ENCODE measurements around the gene ZNF367. TPM values are rescaled to one million over a fixed set of nuclear protein-coding genes. Genes with fewer than 3 reads are reported as not detected.

The ZNF367 gene
- total RNA-seq, 4 donors from 2014 or later, result 2.2 to 7.1 (median 4.6) TPM

GRCh38 chr9:96453625-96454024 is 35.5 kb upstream of the ZNF367 start:
- H3K27me3 ChIP-seq, result peaks cover 0 to 5% (median 0%) of the 10 kb centered on the region in 4 donors
- 32 to 48% methylated on average over 2 of the region's 2 CpGs for WGBS, 2 donors
- H3K9me3 ChIP-seq, result no peaks in the 10 kb centered on the region
- no peak overlapping the region for H3K4me3 ChIP-seq
- TF ChIP-seq, protein P1, sequence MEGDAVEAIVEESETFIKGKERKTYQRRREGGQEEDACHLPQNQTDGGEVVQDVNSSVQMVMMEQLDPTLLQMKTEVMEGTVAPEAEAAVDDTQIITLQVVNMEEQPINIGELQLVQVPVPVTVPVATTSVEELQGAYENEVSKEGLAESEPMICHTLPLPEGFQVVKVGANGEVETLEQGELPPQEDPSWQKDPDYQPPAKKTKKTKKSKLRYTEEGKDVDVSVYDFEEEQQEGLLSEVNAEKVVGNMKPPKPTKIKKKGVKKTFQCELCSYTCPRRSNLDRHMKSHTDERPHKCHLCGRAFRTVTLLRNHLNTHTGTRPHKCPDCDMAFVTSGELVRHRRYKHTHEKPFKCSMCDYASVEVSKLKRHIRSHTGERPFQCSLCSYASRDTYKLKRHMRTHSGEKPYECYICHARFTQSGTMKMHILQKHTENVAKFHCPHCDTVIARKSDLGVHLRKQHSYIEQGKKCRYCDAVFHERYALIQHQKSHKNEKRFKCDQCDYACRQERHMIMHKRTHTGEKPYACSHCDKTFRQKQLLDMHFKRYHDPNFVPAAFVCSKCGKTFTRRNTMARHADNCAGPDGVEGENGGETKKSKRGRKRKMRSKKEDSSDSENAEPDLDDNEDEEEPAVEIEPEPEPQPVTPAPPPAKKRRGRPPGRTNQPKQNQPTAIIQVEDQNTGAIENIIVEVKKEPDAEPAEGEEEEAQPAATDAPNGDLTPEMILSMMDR (IDR thresholded peaks at IDR 0.05), result peak in 4 of 6 experiments; percentile 37 to 60 (median 52)
- TF ChIP-seq POLR2A (IDR thresholded peaks at IDR 0.05), result no peak
- peaks cover 4 to 30% (median 14%) of the 10 kb centered on the region in 3 donors for H3K4me1 ChIP-seq
- no peak for DNase-seq
- intact Hi-C loops (cut with DNase I), result loop anchor here (10.0 kb wide), 1 partner anchor 121 kb away; no protein-coding TSS in a partner anchor
- H3K27ac ChIP-seq, result no peak overlapping the region
- H3K36me3 ChIP-seq, result peaks cover 0 to 4% (median 0%) of the 10 kb centered on the region in 3 donors

DNA sequence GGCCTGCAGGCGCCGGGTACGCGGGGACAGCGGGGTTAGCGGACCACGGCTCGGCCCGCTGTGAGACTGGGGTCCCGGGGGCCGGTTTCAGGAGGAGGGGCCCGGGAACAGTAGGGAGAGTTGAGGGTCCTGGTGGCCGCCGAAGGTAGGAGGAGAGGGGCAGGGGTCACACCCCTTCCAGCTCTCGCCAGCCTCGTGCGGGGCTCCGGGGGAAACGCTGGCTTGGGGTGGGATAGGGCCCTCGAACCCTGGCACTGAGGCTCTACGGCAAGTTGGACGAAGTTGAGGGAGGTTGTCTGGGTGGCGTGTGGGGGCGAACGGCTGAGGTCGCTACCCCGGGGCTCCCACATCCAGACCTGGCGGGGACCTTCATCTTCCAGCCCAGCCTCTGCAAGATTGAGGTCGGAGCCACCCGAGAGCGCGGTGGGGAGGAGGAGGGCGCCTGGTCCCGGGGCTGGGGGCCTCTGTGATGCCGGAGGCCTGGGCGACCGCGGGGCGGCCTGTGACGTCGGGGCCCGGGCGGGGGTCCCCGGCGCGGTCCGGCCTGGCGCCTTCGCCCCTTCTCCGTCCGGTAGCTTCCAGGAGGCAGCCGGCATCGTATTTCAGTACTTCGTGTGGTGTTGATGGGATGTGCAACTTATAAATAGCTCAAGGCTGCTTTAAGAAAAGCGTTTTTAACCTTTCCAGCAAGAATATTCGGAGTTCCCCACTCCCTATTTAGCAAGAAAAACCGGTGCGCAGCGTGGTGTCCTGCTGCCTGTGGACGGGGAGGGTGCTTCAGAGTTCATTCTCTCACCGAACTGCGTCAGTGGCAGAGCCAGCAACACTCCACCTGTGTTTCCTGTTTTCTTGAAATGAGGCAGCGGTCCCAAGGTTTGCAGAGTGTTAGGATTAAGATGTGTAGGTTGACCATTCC is 32.7 kb upstream of the ZNF367 start:
- Histone ChIP-seq H3K4me3 (peak overlapping the region; percentile 68 to 94 (median 72)), H3K27ac (peak overlapping the region; percentile 84 to 95 (median 90)), H3K27me3 (peaks cover 0 to 7% (median 0%) of the 10 kb centered on the region in 4 donors), H3K36me3 (no peaks in the 10 kb centered on the region), H3K9me3 (no peaks in the 10 kb centered on the region), H3K4me1 (peaks cover 4 to 30% (median 14%) of the 10 kb centered on the region in 3 donors)
- WGBS, 2 donors, result 1 to 3% methylated on average over 13 to 29 of the region's 63 CpGs
- TF ChIP-seq, protein P1 (IDR thresholded peaks at IDR 0.05), result no peak
- TF ChIP-seq POLR2A (IDR thresholded peaks at IDR 0.05), result peak in 1 of 4 donors; percentile 27
- DNase-seq, result no peak
- intact Hi-C loops (cut with DNase I), result loop anchor here (10.0 kb wide), 1 partner anchor 124 kb away; no protein-coding TSS in a partner anchor

- H3K9me3 ChIP-seq, result no peaks in the 10 kb centered on the region
- TF ChIP-seq, protein P1 (IDR thresholded peaks at IDR 0.05), result peak in 4 of 6 experiments; percentile 18 to 25 (median 20)
- TF ChIP-seq POLR2A (IDR thresholded peaks at IDR 0.05), result peak in 3 of 4 donors; percentile 86 to 95 (median 91)
- H3K27ac ChIP-seq, result peak within 1 kb of the TSS; percentile 84 to 95 (median 90)
- DNase-seq, result peak; percentile 64
- H3K36me3 ChIP-seq, result no peaks in the 10 kb centered on the region
- H3K4me1 ChIP-seq, result peaks cover 4 to 30% (median 14%) of the 10 kb centered on the region in 3 donors
- peak within 1 kb of the TSS; percentile 68 to 94 (median 72) for H3K4me3 ChIP-seq
- intact Hi-C loops (cut with DNase I), result loop anchor here (10.0 kb wide), 1 partner anchor 125 kb away; no protein-coding TSS in a partner anchor
- 0% methylated on average over 9 of the region's 108 CpGs; no CpG with 5 or more reads in 1 of the 2 donors for WGBS, 2 donors
- H3K27me3 ChIP-seq, result peaks cover 0 to 7% (median 0%) of the 10 kb centered on the region in 4 donors
These were observed 31.9 kb upstream of the ZNF367 start, which contains the start of gene HABP4 for GRCh38 chr9:96449845-96450612. Gene HABP4, plus strand, starts transcription at chr9:96450169. Its CDS starts 111 bp downstream, at chr9:96450280.

- peaks cover 0 to 7% (median 0%) of the 10 kb centered on the region in 4 donors for H3K27me3 ChIP-seq
- no peak for TF ChIP-seq POLR2A (IDR thresholded peaks at IDR 0.05)
- TF ChIP-seq, protein P1 (IDR thresholded peaks at IDR 0.05), result no peak
- H3K4me1 ChIP-seq, result peaks cover 4 to 30% (median 14%) of the 10 kb centered on the region in 3 donors
- peak overlapping the region; percentile 72 to 95 (median 90) for H3K27ac ChIP-seq
- H3K9me3 ChIP-seq, result no peaks in the 10 kb centered on the region
- no peaks in the 10 kb centered on the region for H3K36me3 ChIP-seq
- no peak for DNase-seq
- intact Hi-C loops (cut with DNase I), result no loop called here
- H3K4me3 ChIP-seq, result peak overlapping the region; percentile 68 to 94 (median 72)
- 0 to 2% methylated on average over 5 to 6 of the region's 7 CpGs for WGBS, 2 donors
These were observed 31.3 kb upstream of the ZNF367 start for GRCh38 chr9:96449523-96449844.
